Activated CD4-positive, CD25-positive, alpha-beta regulatory T cell treated with anti-CD3 and anti-CD28 coated beads, Interleukin-2, amount 50 U/mL, for 16 hours (primary cell): ENCODE results near the gene LPP.
"Not testable (repeated sequence)": the region's sequence is repeated elsewhere in the genome, so short reads cannot be mapped to it uniquely, and the experiment has no call there.

Experiments
- DNase-seq: peaks from one replicate; pipeline ENCODE4 v3.0.0-alpha.2; 2020; ENCODE audit warnings: low read depth, low spot score

The LPP gene

GRCh38 chr3:188584958-188585689 lies 431.2 kb downstream of the LPP start:
- DNase-seq, result no peak

- no peak for DNase-seq
Measured at GRCh38 chr3:188589071-188589470, 435.1 kb downstream of the LPP start.

GRCh38 chr3:188589771-188590170 lies 435.8 kb downstream of the LPP start:
- no peak for DNase-seq

GRCh38 chr3:188590557-188590956 lies 436.6 kb downstream of the LPP start:
- no peak for DNase-seq

GRCh38 chr3:188594139-188594538 lies 440.2 kb downstream of the LPP start:
- DNase-seq, result no peak

- no peak for DNase-seq
Measured at GRCh38 chr3:188595890-188596376, 442.0 kb downstream of the LPP start.

GRCh38 chr3:188598894-188599293 lies 444.9 kb downstream of the LPP start:
- DNase-seq, result no peak

- DNase-seq, result no peak
Measured at GRCh38 chr3:188602111-188602510, 448.2 kb downstream of the LPP start.

GRCh38 chr3:188602620-188603019 lies 448.7 kb downstream of the LPP start:
- DNase-seq, result no peak

GRCh38 chr3:188604651-188605050 lies 450.7 kb downstream of the LPP start:
- no peak for DNase-seq

GRCh38 chr3:188605231-188605630 lies 451.3 kb downstream of the LPP start:
- no peak for DNase-seq

- no peak for DNase-seq
Measured at GRCh38 chr3:188605905-188606304, 451.9 kb downstream of the LPP start.

- DNase-seq, result no peak
Measured at GRCh38 chr3:188607805-188608315, 453.9 kb downstream of the LPP start.

- DNase-seq, result no peak
Measured at GRCh38 chr3:188608401-188608800, 454.4 kb downstream of the LPP start.

- DNase-seq, result not testable (repeated sequence)
Measured at GRCh38 chr3:188613721-188614120, 459.8 kb downstream of the LPP start.

GRCh38 chr3:188617270-188617669 lies 463.3 kb downstream of the LPP start:
- no peak for DNase-seq

- DNase-seq, result no peak
Measured at GRCh38 chr3:188617988-188618701, 464.2 kb downstream of the LPP start.

- DNase-seq, result no peak
Measured at GRCh38 chr3:188620752-188621151, 466.8 kb downstream of the LPP start.

- DNase-seq, result no peak
Measured at GRCh38 chr3:188624384-188624783, 470.4 kb downstream of the LPP start.

GRCh38 chr3:188624828-188625227 lies 470.9 kb downstream of the LPP start:
- no peak for DNase-seq

- no peak for DNase-seq
Measured at GRCh38 chr3:188627652-188628051, 473.7 kb downstream of the LPP start.

GRCh38 chr3:188631291-188632010 lies 477.5 kb downstream of the LPP start:
- DNase-seq, result no peak
